Measurements from ENCODE around the gene HSF4. TPM values are rescaled to one million over a fixed set of nuclear protein-coding genes. Genes with fewer than 3 reads are reported as not detected.

The HSF4 gene
- total RNA-seq, 1 donor from 2014 or later: 3.8 TPM

GRCh38 chr16:67201411-67202345, 37.1 kb downstream of the HSF4 start:
- DNase-seq: no peak

GRCh38 chr16:67202426-67202825, 37.9 kb downstream of the HSF4 start:
- DNase-seq: no peak

- no peak for DNase-seq
Observed at GRCh38 chr16:67202956-67203493, 38.5 kb downstream of the HSF4 start.

DNA sequence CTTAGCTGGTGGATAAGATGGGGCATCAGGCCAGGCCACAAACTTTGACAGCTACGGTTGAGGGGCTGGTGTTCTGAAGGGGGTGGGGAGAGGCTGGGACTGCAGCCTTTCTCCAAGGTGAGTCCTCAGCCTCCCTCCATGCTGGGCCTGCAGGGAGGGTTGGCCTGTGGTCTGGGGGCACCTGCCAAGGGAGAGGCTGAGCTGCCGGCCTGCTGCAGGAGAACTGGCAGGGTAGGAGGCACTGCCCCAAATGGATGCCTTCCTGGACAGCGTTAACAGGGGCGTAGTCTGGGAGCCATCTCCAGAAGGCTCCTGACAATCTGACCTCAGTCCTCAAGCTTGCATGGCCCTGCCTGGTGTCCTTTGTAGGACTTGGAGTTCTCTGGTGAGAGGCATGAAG, 39.5 kb downstream of the HSF4 start:
- DNase-seq: no peak

DNA sequence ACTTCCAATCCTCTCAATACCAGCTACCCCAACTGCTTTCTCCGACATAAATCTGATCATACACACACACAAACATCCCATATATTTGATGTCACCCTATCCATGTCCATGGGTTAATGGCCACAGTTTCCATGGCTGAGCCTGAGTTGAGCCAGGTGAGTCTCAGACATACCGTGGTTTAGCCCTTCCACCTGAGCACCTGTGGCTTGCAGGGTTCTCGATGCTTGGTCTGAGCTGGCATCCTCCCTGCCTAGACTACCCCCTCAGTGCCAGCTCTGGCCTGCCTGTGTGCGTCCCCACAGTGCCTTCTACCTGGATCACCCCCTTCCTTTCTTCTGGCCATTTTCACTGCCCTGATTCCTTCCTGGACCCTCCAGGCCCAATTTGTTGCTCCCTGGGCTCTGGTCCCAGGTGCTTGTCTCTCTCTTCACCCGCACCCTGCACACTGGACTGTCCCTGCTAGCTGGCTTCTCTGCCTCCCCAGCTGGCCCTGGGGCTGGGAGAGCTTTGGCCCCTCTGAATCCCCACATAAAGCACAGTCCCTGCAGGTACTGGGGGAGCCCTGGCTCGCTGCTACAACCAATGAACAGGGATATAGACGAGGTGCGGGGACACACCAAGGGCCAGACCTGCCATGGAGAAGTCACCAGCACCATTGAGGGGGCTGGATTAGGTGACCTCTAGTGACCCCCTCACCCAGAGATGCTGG, 41.7 kb downstream of the HSF4 start:
- DNase-seq: no peak

- DNase-seq: no peak
Observed at GRCh38 chr16:67206838-67207248, 42.3 kb downstream of the HSF4 start.

DNA sequence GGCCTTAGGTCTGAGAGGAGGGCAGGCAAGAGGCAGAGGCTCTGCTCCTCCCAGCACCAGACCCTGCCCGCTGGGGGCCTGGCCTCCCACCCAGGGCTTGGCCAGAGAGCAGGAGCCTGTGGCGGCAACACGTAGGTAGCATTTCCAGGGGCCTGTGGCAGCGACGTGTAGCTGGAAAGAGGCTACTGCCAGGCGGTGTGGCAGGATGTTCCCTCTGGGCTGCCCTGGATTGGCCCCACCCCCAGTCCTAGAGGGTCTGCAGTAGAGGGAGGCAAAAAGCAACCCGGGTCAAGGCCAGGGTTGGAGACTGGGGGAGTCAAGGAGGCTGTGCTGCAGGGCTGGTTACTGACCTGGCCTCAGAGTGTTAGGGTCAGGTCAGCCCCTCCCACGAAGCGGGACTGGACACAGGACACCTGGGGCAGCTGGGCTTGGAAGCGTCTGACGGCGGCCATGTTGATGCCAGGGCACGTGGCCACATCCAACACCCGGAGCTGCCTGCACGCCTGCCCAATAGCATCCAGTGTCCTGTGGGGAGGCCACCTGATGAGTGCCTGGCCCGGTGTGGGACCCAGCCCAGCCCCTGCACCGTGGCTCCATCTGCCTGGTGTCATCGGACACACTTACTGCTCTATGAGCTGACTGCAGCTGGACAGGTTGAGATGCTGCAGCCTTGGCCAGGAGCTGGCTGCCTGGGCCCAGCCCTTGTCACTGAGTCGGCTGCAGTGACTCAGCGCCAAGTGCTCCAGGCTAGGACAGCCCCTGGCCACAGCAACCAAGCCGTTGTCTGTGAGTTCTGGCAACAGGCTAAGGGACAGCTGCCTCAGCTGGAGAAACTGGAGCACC, 42.9 kb downstream of the HSF4 start:
- no peak for DNase-seq

DNA sequence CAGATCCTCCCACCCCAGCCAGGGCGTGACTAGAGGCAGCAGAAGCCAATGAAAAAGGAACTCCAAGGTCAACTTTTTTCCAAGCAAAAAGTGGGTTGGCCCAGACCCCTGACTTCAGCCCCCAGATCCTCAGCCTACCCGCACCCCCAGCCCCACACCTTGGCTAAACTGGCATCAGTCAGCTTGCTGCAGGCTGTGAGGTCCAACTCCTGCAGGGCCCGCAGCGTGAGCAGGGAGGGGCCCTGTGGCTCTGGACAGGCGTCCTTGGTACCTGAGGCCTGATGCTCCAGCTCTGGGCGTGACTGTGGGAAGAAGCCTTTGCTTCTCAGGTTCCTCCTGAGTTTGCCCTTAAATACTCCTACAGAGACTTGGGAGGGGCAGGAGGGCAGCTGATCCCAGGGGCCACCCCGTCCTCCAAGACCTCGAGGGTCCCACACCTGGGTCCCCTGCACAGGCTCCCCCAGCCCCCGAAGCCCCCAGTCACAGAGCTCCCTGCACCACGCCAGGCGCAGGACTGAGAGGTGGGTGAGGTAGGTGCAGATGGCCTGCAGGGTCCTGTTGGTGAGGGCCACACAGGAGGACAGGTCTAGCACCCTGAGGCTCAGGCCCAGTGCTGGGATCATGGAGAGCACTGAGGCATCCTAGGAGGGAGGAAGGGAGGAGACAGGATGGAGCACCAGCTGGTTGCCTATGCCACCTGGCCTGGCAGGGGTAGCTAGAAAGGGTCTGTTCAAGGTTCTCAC, 43.8 kb downstream of the HSF4 start:
- no peak for DNase-seq

DNA sequence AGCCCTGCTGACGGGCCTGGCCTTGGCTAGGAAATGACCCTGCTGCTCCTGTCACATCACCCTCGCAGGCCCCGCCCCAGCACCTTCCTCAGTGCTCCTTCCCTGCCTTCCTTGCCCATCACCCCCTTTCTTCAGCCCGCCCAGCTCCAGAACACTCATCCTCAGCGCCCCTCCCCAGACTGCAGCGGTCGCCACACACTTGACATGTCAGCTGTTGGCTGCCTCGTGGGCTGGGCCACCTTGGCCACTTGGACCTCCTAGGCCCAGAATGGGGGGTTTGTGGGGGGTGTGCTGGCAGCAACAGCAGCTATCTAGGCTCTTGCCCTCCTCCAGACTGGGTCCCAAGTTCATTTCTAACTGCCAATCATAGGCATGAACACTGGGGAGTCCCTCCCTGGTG, 45.0 kb downstream of the HSF4 start:
- no peak for DNase-seq

DNA sequence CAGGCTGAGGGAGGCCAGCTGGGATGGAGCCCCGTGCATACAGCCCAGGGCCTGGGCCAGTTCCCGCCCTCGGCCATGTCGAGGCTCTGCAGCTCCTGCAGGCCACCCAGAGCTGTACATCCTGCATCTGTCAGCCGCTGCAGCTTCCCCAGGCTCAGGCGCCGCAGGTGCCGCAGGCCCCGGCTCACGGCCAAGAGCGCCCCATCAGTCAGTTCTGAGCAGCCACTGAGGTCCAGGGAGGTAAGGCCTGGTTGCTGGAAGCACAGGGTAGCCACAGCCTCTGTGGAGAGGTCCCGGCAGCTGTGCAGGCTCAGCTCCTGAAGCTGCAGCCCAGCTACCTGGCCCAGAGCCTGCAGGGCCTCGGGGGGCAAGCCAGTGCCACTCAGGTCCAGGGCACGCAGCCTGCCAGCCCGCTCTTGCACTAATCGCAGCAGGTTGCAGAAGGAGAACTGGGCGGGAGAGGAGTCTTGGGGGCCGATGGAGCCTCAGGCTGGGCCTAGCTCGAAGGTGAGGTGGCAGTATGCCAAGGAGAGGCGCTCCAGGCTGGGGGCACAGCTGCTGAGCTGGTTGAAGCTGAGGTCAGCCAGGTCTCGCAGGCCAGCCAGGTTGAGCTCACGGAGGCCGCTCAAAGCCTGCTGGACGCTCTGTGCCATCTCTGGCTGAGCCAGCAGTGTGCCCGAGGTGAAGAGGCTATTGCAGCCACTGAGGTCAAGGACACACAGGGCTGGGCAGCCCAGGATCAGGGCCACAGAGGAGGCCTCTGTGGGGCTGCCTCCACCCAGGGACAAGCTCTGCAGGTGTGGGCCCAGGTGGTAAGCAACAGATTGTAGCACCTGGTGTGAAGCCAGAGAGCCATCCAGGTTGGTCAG, 45.8 kb downstream of the HSF4 start:
- DNase-seq: no peak

DNA sequence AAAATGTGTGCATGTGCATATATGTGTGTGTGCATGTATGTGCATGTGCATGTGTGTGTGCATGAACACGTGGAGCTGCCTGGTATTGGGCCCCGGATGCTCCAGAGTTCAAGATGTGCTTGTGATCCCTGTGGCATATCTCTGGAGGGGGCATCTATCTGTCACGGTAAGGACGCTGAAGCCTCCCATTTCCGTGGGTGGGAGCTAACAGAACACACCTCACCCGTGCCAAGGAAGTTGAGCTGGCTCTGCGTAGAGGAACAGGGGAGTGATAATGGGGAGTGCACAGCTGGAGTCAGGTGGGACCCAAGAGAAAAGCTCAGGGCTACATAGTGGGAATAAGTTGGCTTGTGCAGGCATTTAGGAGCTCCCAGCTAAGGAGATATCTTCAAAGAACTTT, 47.1 kb downstream of the HSF4 start:
- no peak for DNase-seq

DNA sequence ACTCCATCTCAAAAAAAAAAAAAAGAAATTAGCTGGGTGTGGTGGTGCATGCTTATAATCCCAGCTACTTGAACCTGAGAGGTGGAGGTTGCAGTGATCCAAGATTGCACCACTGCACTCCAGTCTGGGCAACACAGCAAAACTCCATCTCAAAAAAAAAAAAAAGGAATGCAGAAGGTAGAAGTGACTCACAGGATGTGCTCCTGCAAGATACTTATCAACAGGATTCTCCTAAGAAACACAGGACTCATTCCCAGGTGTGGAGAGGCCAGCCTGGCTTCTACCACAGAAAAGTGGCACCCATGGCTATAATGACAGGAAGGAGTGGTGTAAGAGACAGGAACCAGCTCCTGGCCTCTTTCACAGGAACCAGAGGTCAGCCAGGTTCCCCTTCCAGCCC, 48.2 kb downstream of the HSF4 start:
- DNase-seq: no peak

- DNase-seq: no peak
Observed at GRCh38 chr16:67213197-67214019, 48.9 kb downstream of the HSF4 start.

GRCh38 chr16:67215706-67216105, 51.2 kb downstream of the HSF4 start:
- DNase-seq: no peak

DNA sequence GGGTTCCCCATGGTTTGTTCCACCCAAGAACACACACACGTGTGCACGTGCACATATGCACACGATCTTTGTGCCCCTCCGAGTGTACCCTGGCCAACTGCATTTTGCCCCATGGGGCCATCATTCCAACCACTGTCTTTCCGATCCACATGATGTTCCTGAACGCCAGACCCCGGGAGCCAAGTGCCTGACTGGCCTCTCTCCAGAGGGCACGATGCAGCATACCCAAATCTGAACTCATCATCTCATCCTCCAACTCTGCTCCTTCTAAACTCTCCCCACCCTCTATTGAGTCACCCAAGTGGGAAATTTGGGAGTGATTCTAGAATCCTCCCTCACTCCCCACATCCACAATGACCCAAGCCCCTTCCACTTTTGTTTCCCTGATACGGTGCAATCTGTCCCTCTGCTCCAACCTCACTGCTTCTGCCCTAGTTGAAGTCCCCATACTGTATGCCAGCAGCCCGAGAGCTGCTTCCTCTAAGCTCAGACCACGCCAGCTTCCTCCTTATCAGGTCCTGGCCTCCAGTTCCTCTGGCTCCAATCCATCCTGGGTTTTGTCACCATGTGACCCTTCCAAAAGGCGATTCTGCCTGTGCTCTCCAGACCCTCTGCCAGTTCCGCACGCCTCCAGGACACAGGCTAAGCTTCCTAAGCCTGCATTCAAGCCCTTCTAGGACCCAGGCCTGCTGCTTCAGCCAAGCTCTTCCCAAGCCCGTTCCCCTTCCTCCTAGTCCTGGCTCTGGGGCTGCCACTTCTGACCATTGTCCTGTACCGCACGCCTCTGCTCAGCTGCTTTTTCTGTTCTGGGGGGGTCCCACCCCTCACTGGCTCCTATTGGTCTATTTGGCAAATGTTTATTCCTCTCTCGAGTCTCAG, 52.3 kb downstream of the HSF4 start:
- no peak for DNase-seq

Measured in tongue (tissue), 2 donors.